Pancreas (tissue), 10 donors: ENCODE data around the gene CIDEA. TPM values are rescaled to one million over a fixed set of nuclear protein-coding genes. Genes with fewer than 3 reads are reported as not detected.
A peak's percentile ranks its signal among the peaks of the same experiment; 100 is the strongest.

Source experiments
- ATAC-seq, 4 donors: fragments of 200-7000 bp; cut with Tn5 transposase; one replicate each; pipeline versions ENCODE4 v1.8.0 to v1.9.1; 2020; ENCODE audit warnings: mild to moderate bottlenecking in 4 of 4, moderate library complexity in 4 of 4
- DNase-seq, 6 donors: peaks; one replicate each; pipeline ENCODE4 v3.0.0-alpha.2; 2020
- FAIRE-seq: peaks from 2 replicates; lab custom pipeline; 2012; peaks lifted over from hg19 to GRCh38; lab: Jason Lieb, UNC
- H3K27ac ChIP-seq, 4 donors: fragments of 200-600 bp; sonication (generic); 1 replicate in 3 of 4; 2 replicates in 1 of 4; pipeline versions ENCODE4 v1.5.0 to v1.8.0; 2020
- H3K27me3 ChIP-seq, 4 donors: fragments of 200-600 bp; one replicate each; pipeline ENCODE4 v1.8.0; 2021
- H3K36me3 ChIP-seq, 3 donors: fragments of 200-600 bp; sonication (generic) in 1 of 3; one replicate each; pipeline versions ENCODE4 v1.5.0 to v1.8.0; 2020 to 2021
- H3K4me1 ChIP-seq, 3 donors: fragments of 200-600 bp; one replicate each; pipeline ENCODE4 v1.8.0; 2021
- H3K4me3 ChIP-seq, 4 donors: fragments of 200-600 bp; sonication (generic) in 2 of 4; one replicate each; pipeline versions ENCODE4 v1.5.0 to v1.8.0; 2020 to 2021
- H3K9me3 ChIP-seq, 4 donors: fragments of 200-600 bp; one replicate each; pipeline ENCODE4 v1.8.0; 2021
- WGBS, 2 donors: extraction: QIAGEN DNeasy Blood & Tissue Kit; methylation state at CpG; one replicate each; pipeline ENCODE4 v1.1.7; 2013; 5-methylcytosine and 5-hydroxymethylcytosine counted together
- intact Hi-C, 3 donors: fragments of 100-400 bp; cut with DNase I; formaldehyde crosslinking; loops; one replicate each; pipeline versions ENCODE4 v1.11.1 to v1.14.2; 2022
- polyA plus RNA-seq, 2 donors: library from polyadenylated mRNA; stranded (reverse); fragments of 200-250 nt; gene quantifications; one replicate each; pipeline ENCODE4 v1.2.3, GENCODE V29; 2013
- total RNA-seq, 6 donors: library from RNA; stranded (reverse); fragmentation: NEBNext Ultra II Directional in 4 of 6; extraction: Animal tissue kit (Norgen Biotek cat#: 25700) in 4 of 6; gene quantifications; one replicate each; pipeline versions ENCODE4 v1.2.1 to v1.2.4, GENCODE V29; 2021 to 2023
- TF ChIP-seq, protein P1 (sequence below), 4 donors: fragments of 200-600 bp; sonication (generic) in 3 of 4; IDR thresholded peaks; one replicate each; pipeline versions ENCODE4 v1.5.0 to v1.8.0; 2021; ENCODE audit warnings: antibody characterized with exemption in 4 of 4
- donor health status: healthy with polysubstance abuse.
- donor health status: DM: no; HTN: no; CAD: no; lungs with moderate emphysema.
- donor health status: DM: no; HTN: no; CAD: no.
- donor health status: control.
- donor health status: control.
- donor health status: Bipolar disorder and iron deficiency.
- donor health status: DM: yes; HTN: yes; CAD: no.
- donor health status: DM: no; HTN: no; CAD: no.
- donor health status: DM: no; HTN: no; CAD: no.
- donor health status: DM: yes; HTN: yes; CAD: no.

CIDEA gene
- total and polyA plus RNA-seq, 8 donors, result 0.35 to 3.5 (median 0.64) TPM; not detected in 5

DNA sequence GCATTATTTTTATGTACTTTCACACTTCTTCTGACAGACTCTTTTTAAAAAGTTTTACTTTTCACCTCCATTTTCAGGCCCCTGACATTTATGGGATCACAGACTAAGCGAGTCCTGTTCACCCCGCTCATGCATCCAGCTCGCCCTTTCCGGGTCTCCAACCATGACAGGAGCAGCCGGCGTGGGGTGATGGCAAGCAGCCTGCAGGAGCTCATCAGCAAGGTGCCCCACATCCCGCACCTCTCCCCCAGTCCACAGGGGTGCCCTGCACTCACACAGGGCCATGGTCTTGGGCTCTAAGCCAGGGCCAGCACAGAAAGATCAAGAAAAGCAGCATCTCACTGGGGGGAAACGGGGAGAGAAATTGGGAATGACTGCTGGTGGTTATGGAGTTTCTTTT is 8.6 kb downstream of the CIDEA start:
- 71 to 76% methylated on average over 8 of the region's 8 CpGs for WGBS, 2 donors
- no peak for FAIRE-seq
- DNase-seq, result peak in 1 of 6 donors; percentile 4
- no peaks in the 10 kb centered on the region for H3K27me3 ChIP-seq
- TF ChIP-seq, protein P1, sequence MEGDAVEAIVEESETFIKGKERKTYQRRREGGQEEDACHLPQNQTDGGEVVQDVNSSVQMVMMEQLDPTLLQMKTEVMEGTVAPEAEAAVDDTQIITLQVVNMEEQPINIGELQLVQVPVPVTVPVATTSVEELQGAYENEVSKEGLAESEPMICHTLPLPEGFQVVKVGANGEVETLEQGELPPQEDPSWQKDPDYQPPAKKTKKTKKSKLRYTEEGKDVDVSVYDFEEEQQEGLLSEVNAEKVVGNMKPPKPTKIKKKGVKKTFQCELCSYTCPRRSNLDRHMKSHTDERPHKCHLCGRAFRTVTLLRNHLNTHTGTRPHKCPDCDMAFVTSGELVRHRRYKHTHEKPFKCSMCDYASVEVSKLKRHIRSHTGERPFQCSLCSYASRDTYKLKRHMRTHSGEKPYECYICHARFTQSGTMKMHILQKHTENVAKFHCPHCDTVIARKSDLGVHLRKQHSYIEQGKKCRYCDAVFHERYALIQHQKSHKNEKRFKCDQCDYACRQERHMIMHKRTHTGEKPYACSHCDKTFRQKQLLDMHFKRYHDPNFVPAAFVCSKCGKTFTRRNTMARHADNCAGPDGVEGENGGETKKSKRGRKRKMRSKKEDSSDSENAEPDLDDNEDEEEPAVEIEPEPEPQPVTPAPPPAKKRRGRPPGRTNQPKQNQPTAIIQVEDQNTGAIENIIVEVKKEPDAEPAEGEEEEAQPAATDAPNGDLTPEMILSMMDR (IDR thresholded peaks at IDR 0.05), result no peak
- intact Hi-C loops, result no loop called here
- ATAC-seq, result no peak
- H3K9me3 ChIP-seq, result no peaks in the 10 kb centered on the region
- H3K36me3 ChIP-seq, result no peaks in the 10 kb centered on the region
- H3K27ac ChIP-seq, result no peak overlapping the region
- H3K4me3 ChIP-seq, result no peak overlapping the region
- H3K4me1 ChIP-seq, result no peaks in the 10 kb centered on the region

- H3K4me3 ChIP-seq, result no peak overlapping the region
- no peaks in the 10 kb centered on the region for H3K36me3 ChIP-seq
- 54 to 65% methylated on average over 2 of the region's 2 CpGs for WGBS, 2 donors
- no peak for ATAC-seq
- TF ChIP-seq, protein P1 (IDR thresholded peaks at IDR 0.05), result no peak
- no peaks in the 10 kb centered on the region for H3K9me3 ChIP-seq
- DNase-seq, result no peak
- intact Hi-C loops, result no loop called here
- no peak overlapping the region for H3K27ac ChIP-seq
- H3K27me3 ChIP-seq, result no peaks in the 10 kb centered on the region
- H3K4me1 ChIP-seq, result no peaks in the 10 kb centered on the region
- no peak for FAIRE-seq
Measured at GRCh38 chr18:12264864-12265263, 10.7 kb downstream of the CIDEA start.

- TF ChIP-seq, protein P1 (IDR thresholded peaks at IDR 0.05), result peak; percentile 6 to 61 (median 48)
- peak; percentile 94 to 99 (median 98) for ATAC-seq
- H3K27me3 ChIP-seq, result no peaks in the 10 kb centered on the region
- intact Hi-C loops, result no loop called here
- peak overlapping the region in 3 of 4 donors; percentile 20 to 65 (median 49) for H3K27ac ChIP-seq
- DNase-seq, result peak; percentile 69 to 89 (median 78)
- no peaks in the 10 kb centered on the region for H3K4me1 ChIP-seq
- H3K9me3 ChIP-seq, result no peaks in the 10 kb centered on the region
- no peak for FAIRE-seq
- no peaks in the 10 kb centered on the region for H3K36me3 ChIP-seq
- WGBS, 2 donors, result 17 to 18% methylated on average over 49 to 51 of the region's 51 CpGs
- H3K4me3 ChIP-seq, result peak overlapping the region in 3 of 4 donors; percentile 3 to 41 (median 37)
Measured at GRCh38 chr18:12271376-12272235, 17.4 kb downstream of the CIDEA start.

- intact Hi-C loops, result no loop called here
- DNase-seq, result no peak
- ATAC-seq, result no peak
- Histone ChIP-seq H3K27ac (no peak overlapping the region), H3K4me3 (no peak overlapping the region), H3K36me3 (no peaks in the 10 kb centered on the region), H3K4me1 (no peaks in the 10 kb centered on the region), H3K9me3 (no peaks in the 10 kb centered on the region), H3K27me3 (no peaks in the 10 kb centered on the region)
- FAIRE-seq, result no peak
- 92 to 95% methylated on average over 4 of the region's 4 CpGs for WGBS, 2 donors
- TF ChIP-seq, protein P1 (IDR thresholded peaks at IDR 0.05), result no peak
Measured at GRCh38 chr18:12274793-12275192, 20.6 kb downstream of the CIDEA start.
